GM18505 (cell line): Measurements from ENCODE around the gene ARHGEF11.
"Not testable (repeated sequence)": the region's sequence is repeated elsewhere in the genome, so short reads cannot be mapped to it uniquely, and the experiment has no call there.

Experiments used
- ATAC-seq: cut with Tn5 transposase; IDR thresholded peaks from one replicate; pipeline ENCODE4 v1.9.1; 2021; ENCODE audit not compliant: unreplicated experiment
- POLR2A ChIP-seq: IDR thresholded peaks from 4 replicates; pipeline ENCODE4 v1.6.1; 2011; ENCODE audit warnings: borderline replicate concordance; ENCODE audit not compliant: insufficient read depth, insufficient read length; ENCODE audit errors: extremely low read depth

The ARHGEF11 gene

DNA sequence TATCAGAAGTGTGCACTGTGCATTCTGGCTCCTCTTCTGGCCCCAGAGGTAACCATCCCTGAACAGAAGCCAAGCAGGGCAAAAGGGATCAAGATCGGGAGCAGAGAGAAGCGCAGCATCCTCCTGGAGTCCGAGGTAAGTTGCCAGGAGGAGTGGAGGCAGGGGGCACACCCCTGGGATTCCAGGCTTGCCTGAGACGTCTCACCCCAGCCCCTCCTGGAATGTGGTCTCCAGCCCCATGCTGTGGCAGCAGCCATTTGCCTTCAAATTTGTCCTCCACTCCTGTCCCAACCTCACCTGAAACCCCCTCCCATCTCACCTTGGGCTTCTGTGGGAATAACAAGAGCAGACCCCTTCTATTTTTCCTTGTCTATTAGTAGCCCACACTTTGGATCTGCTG is 115.1 kb downstream of the ARHGEF11 start:
- no peak for TF ChIP-seq POLR2A
- no peak for ATAC-seq

DNA sequence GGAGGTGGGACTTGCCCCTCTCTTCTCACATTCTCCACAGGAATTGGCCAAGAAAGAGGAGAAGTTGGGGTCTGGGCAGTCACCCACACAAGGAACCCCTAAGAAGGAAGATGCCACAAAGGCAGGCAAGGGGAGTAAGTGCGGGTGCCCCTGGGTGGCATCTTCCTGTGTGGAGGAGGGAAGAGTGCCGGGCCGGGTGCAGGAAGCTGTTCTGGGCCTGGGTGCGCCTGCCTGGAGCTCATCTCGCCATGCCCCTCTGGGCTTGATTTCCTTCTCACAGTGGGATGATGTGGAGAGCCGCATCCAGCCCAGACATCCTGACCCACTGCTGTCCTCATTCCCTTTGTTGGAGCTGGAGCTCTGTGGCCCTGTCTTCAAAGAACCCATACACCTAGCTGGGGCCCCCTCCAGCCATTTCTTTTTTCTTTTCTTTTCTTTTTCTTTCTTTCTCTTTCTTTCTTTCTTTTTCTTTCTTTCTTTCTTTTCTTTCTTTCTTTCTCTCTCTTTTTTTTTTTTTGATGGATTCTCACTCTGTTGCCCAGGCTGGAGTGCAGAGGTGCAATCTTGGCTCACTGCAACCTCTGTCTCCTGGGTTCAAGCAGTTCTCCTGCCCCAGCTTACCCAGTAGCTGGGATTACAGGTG is 115.8 kb downstream of the ARHGEF11 start:
- TF ChIP-seq POLR2A = no peak
- no peak for ATAC-seq

DNA sequence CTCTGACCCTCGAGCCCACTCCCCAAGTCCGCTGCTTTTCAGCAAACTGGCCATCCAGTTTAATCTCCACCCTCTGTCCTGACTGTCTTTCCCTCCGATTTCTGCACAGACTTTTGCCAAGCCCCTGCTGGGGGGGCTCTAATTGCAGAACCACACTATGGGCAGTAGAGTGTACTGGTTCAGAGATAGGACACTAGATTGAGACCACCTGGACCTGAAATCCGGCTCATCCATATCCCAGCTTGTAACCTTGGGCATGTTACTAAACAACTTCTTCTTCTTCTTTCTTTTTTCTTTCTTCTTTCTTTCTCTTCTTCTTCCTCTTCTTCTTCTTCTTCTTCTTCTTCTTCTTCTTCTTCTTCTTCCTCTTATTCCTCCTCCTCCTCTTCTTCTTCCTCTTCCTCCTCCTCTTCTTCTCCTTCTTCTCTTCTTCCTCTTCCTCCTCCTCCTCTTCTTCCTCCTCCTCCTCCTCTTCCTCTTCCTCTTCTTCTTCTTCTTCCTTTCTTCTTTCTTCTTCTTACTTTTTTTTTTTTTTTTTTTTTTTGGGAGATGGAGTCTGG is 117.4 kb downstream of the ARHGEF11 start:
- TF ChIP-seq POLR2A = no peak
- no peak for ATAC-seq

DNA sequence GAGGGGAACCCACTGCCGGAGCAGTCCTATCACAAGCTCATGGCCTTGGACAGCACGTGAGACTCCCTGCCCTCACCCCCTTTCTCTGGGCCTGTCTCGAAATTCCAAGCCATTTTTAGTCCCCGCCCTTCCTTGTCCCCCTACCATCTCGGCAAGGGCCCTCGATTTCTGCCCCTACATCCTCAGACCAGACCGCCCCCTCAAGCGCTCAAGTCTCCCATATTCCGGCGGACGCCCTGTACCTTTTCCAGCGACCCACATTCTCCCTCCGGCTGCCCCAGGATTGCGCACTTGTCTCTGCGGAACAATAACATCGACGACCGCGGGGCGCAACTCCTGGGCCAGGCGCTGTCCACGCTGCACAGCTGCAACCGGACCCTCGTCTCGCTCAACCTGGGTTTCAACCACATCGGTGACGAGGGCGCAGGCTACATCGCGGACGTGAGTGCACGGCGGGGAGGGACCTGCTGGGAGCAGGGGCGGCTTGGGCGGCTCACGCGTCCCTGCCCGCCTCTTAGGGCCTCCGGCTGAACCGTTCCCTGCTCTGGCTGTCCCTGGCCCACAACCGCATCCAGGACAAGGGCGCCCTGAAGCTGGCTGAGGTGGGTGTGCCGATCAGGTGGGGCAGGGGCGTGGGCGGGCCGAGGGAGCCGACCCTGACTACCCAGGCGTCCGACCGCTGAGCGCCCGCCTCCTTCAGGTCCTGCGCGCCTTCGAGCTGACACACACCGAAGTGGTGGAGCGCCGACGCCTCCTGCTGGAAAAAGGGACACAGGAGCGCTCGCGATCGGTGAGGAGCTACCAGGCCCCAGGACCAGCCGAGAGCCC is 118.1 kb downstream of the ARHGEF11 start:
- ATAC-seq = no peak
- TF ChIP-seq POLR2A = no peak

DNA sequence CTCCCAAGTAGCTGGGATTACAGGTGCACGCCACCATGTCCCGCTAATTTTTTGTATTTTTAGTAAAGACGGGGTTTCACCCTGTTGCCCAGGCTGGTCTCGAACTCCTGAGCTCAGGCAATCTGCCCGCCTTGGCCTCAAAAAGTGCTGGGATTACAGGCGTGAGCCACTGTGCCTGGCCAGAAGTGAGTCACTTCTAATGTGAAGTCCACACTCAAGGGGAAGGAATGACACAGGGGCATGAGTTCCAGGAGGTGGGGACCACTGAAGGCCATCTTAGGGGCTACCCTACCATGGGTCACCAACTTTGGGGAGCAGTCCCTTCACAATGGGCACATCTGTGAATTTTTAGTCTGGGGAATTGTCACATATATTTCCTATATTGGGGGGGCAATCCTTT is 118.8 kb downstream of the ARHGEF11 start:
- ATAC-seq = not testable (repeated sequence)

DNA sequence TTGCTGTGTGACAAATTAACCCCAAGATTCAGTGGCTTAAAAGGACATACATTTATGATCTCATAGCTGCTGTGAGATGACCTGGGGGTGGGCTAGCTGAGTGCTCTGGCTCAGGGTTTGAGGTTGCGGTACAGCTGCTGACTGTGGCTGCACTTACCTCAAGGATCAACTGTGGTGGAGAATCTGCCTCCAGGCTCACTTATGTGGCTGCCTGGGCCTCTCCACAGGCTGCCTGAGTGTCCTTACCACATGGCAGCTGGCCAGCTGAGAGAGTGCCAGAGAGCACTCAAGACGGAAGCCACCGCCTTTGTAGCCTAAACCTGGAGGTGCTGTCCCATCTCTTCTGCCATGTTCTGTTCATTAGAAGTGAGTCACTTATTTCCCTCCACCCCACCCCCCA is 119.4 kb downstream of the ARHGEF11 start:
- ATAC-seq = no peak
- no peak for TF ChIP-seq POLR2A

DNA sequence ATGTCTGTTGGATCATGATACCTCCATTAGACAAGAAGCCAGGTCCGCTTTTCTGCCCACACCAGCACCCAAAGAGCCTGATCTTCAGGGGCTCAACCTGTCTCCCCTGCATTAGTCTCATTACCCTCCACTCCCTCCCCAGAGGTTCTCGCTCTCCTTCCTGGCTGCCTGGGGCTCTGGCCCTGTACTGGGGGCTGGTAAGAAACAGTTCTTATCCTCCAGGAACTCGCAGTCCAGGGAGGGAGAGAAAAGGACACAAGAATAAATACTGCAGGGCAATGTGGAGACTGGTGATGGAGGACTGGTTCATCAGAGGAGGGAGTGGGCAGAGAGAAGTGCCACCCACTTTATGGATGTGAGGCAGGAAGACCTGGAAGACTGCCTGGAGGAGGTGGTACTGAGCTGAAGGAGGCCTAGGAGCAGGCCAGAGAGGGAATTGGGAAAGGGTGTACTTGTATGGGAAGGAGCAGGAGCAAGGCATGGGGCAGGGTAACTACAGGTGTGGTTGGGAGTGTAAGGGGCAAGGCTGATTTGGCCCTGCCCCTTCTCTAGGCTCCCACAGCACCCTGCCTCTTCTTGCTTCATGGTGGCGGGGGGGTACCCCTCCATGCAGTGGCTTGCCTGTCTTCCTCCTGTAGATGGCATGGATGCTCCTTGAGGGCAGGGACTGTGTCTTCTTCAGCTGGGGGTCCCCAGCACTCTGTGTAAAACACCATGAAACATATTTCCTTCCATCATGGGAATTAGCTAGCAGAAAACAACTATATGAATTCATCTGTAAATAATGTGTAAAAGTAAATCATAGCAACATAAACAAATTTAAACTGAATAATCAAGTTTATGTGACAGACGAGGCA is 120.2 kb downstream of the ARHGEF11 start:
- no peak for TF ChIP-seq POLR2A
- ATAC-seq = no peak

DNA sequence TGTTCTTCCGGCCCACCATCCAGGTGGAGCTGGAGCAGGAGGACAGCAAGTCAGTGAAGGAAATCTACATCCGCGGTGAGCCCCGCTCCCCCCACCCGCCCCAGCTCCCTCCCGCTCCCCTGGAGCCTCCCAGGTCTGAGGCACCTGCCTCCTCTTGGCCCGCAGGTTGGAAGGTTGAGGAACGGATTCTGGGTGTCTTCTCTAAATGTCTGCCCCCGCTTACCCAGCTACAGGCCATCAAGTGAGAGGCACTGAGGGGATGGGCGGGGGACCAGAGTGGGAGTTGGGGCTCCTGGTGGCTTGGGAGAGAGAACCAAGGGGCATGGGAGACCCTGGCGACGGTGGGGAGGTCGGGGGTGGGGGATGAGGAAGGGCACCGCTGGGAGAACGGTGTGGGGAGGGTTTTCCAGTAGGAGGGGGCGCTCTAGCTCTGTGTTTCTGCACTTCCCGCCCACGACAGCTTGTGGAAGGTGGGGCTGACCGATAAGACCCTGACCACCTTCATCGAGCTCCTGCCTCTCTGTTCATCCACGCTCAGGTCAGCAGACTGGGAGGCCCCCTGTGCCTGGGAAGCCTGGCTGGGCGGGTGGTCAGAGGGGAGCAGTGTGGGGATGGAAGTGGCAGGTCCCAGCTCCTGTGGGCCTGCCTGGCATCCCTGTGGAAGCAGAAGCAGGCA is 120.9 kb downstream of the ARHGEF11 start:
- TF ChIP-seq POLR2A = no peak
- ATAC-seq = no peak

DNA sequence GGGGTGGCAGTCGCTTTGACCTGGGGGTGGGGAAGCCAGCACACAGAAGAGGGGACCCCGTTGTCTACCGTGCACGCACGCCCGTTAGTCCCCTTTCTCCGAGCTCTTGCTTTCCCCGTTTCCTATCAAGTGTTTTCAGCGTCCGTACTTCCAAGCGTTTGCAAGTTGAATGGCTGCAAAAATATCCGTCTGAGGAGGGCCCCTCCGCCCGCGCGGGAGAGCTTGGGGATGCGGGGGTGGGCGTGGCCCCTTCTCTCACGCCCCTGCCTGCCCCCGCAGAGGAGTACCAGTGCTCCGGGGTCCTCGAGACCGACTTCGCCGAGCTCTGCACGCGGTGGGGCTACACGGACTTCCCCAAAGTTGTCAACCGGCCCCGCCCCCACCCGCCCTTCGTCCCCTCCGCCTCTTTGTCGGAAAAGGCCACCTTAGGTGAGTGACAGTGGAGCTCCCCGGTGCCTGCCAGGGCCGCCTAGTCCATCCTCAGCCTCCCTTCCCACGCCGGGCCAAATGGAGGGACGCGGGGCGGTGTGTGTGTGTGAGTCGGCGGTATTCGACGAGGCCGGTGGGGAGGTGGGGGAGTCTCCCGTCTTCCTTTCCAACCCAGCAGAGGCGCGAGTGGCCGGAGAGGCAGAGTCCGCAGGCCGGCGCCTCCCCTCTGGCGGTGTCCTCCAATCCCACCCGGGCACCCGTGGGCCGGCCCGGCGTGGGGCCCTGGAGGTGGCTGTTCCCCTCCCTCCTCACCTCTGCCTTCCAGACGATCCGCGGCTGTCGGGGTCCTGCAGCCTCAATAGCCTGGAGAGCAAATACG is 121.7 kb downstream of the ARHGEF11 start:
- TF ChIP-seq POLR2A = no peak
- ATAC-seq = no peak

DNA sequence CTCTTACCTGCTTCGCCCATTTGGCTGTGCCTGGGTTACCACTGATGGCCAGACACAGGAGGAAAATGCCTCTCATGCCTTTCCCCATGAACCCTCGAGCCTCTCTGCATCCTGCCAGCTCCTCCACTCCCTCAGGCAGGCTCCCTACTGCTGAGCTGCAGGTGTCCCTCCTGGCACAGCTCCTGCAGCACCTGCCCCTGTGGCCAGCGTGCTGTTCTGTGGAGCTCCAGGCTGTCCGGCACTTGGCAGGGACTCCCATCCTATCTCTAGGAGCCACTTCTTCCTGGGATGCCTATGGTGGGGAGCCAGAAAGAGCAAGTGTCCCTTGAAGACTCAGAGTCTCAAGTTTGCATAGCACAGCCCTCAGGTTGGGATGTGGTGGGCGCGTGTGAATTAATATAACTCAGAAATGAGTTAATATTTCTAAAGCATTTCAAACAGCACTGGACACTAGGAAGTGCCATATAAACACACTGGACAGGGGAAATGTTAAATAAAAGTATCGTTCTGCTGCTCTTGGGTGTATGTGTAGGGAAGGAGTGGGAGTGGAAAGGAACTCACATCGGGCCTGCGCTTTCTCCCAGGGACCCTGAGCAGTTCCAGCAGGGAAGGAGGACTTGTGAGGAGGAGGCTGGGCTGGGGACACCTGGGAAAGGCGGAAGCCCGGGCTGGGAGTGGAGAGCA is 122.4 kb downstream of the ARHGEF11 start:
- no peak for ATAC-seq
- TF ChIP-seq POLR2A = no peak

DNA sequence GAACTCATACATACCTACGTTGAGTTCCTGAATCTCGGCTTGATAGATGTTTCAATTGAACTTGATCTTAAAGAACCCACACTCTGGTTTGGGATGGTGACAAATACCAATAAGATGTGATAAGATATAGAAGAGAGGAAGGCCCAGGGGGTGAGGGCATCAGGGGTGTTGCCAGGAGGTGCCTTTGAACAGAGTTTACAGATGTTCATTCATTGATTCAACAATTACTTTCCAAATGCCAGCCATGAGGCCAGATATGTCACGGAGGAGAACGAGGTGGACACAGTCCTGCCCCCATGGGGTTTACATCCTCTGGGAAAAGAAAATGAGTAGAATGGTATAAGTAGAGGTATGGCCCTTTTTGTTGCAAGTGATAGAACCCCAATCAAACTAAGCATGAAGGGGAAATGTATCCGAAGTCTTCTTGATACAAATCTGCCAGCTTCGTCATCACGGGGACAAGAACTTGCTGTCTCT is 124.5 kb downstream of the ARHGEF11 start:
- no peak for ATAC-seq

More for the DNA sequence above, 124.5 kb downstream of the ARHGEF11 start:
- TF ChIP-seq POLR2A = no peak
